Smooth muscle cell (in vitro differentiated cells): ENCODE results near the gene WDPCP. TPM values are rescaled to one million over a fixed set of nuclear protein-coding genes. Genes with fewer than 3 reads are reported as not detected.

Experiments
- DNase-seq: peaks from one replicate; lab custom pipeline; 2025; ENCODE audit not compliant: unreplicated experiment; lab: John Stamatoyannopoulos, UW
- H2AFZ ChIP-seq: fragments of 200-600 bp; sonication (generic); 2 replicates; pipeline ENCODE4 v1.6.0; 2016; ENCODE audit warnings: antibody characterized with exemption, low read depth, mild to moderate bottlenecking
- H3F3A ChIP-seq: fragments of 200-600 bp; sonication (generic); 2 replicates; pipeline ENCODE4 v1.6.0; 2017; ENCODE audit warnings: antibody characterized with exemption, low read depth
- H3K27ac ChIP-seq: fragments of 200-600 bp; sonication (generic); 2 replicates; pipeline ENCODE4 v1.5.1; 2016; ENCODE audit warnings: low read depth, mild to moderate bottlenecking
- H3K27me3 ChIP-seq: fragments of 200-600 bp; sonication (generic); 2 replicates; pipeline ENCODE4 v1.6.1; 2016; ENCODE audit warnings: low read depth, mild to moderate bottlenecking
- H3K36me3 ChIP-seq: fragments of 200-600 bp; sonication (generic); 2 replicates; pipeline ENCODE4 v1.5.1; 2016; ENCODE audit warnings: low read depth
- H3K4me1 ChIP-seq: fragments of 200-600 bp; sonication (generic); 2 replicates; pipeline ENCODE4 v1.5.1; 2016; ENCODE audit warnings: low read depth
- H3K4me2 ChIP-seq: fragments of 200-600 bp; sonication (generic); 2 replicates; pipeline ENCODE4 v1.6.0; 2016; ENCODE audit warnings: mild to moderate bottlenecking
- H3K4me3 ChIP-seq: fragments of 200-600 bp; sonication (generic); 2 replicates; pipeline ENCODE4 v1.5.1; 2016; ENCODE audit warnings: mild to moderate bottlenecking
- H3K79me2 ChIP-seq: fragments of 200-600 bp; sonication (generic); 2 replicates; pipeline ENCODE4 v1.6.0; 2016; ENCODE audit warnings: low read depth, mild to moderate bottlenecking
- H3K9ac ChIP-seq: fragments of 200-600 bp; sonication (generic); 2 replicates; pipeline ENCODE4 v1.6.0; 2016; ENCODE audit warnings: low read depth
- H3K9me3 ChIP-seq: fragments of 200-600 bp; sonication (generic); replicated peaks from 2 replicates; pipeline ENCODE4 v1.5.1; 2016; ENCODE audit warnings: low read depth
- H4K20me1 ChIP-seq: fragments of 200-600 bp; sonication (generic); 2 replicates; pipeline ENCODE4 v1.6.0; 2016; ENCODE audit warnings: low read depth
- WGBS: methylation state at CpG from one replicate; pipeline ENCODE4 v1.1.7; 2016; ENCODE audit warnings: low lambda C conversion rate; 5-methylcytosine and 5-hydroxymethylcytosine counted together
- polyA plus RNA-seq: library from polyadenylated mRNA; unstranded; fragments of >200 nt; fragmentation: Nextera tagmentation; extraction: Ambion mirVana; gene quantifications from 2 replicates; pipeline ENCODE4 v1.2.1, GENCODE V29; 2016
- total RNA-seq: library from RNA; depleted of rRNA; stranded (reverse); fragments of >200 nt; gene quantifications from 2 replicates; pipeline ENCODE4 v1.2.3, GENCODE V29; 2014
- TF ChIP-seq, protein P1 (sequence below): fragments of 200-600 bp; sonication (generic); IDR thresholded peaks from 2 replicates; pipeline ENCODE4 v1.5.1; 2017; ENCODE audit warnings: borderline replicate concordance, mild to moderate bottlenecking, antibody characterized with exemption; ENCODE audit not compliant: insufficient read depth, poor library complexity, severe bottlenecking

Gene WDPCP
- total and polyA plus RNA-seq, 2 experiments from 2014 or later, result 7.5 to 8.1 TPM

DNA sequence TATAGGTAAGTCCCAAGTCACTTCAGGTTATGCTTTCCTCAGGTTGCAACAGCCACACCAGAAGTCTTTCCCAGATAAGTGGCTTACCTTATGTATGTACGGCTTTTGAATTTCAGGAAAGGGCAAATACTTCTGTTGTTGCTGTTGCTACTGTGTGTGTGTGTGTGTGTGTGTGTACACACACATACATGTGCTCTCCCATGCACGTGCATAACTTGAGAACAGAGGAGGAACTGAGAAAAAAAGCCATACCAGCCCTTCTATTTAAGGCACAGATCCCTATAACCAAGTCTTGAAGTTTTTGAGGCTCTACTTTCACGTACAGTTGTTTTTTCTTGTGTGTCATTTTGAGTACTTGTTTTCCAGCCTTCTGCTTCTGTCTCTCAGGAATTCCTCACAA, 62.4 kb downstream of the WDPCP start:
- no peaks in the 10 kb centered on the region for H3K27me3 ChIP-seq
- no peak overlapping the region for H3K9ac ChIP-seq
- H4K20me1 ChIP-seq, result no peaks in the 10 kb centered on the region
- 95% methylated on average over 3 of the region's 3 CpGs for WGBS
- peaks cover 3% of the 10 kb centered on the region for H3K9me3 ChIP-seq
- H3K4me1 ChIP-seq, result no peaks in the 10 kb centered on the region
- H3K79me2 ChIP-seq, result no peaks in the 10 kb centered on the region
- DNase-seq, result no peak
- H2AFZ ChIP-seq, result no peak overlapping the region
- no peak overlapping the region for H3K4me2 ChIP-seq
- no peak overlapping the region for H3K4me3 ChIP-seq
- no peak overlapping the region for H3K27ac ChIP-seq
- no peaks in the 10 kb centered on the region for H3F3A ChIP-seq
- H3K36me3 ChIP-seq, result no peaks in the 10 kb centered on the region
- TF ChIP-seq, protein P1, sequence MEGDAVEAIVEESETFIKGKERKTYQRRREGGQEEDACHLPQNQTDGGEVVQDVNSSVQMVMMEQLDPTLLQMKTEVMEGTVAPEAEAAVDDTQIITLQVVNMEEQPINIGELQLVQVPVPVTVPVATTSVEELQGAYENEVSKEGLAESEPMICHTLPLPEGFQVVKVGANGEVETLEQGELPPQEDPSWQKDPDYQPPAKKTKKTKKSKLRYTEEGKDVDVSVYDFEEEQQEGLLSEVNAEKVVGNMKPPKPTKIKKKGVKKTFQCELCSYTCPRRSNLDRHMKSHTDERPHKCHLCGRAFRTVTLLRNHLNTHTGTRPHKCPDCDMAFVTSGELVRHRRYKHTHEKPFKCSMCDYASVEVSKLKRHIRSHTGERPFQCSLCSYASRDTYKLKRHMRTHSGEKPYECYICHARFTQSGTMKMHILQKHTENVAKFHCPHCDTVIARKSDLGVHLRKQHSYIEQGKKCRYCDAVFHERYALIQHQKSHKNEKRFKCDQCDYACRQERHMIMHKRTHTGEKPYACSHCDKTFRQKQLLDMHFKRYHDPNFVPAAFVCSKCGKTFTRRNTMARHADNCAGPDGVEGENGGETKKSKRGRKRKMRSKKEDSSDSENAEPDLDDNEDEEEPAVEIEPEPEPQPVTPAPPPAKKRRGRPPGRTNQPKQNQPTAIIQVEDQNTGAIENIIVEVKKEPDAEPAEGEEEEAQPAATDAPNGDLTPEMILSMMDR, result no peak

DNA sequence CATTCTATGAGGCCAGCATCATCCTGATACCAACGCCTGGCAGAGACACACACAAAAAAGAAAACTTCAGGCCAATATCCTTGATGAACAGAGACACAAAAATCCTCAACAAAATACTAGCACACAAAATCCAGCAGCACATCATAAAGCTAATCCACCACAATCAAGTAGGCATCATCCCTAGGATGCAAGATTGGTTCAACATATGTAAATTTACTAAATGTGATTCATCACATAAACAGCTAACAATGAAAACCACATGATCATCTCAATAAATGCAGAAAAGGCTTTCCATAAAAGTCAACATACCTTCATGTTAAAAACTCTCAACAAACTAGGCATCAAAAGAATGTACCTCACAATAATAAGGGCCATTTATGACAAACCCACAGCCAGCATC, 65.3 kb downstream of the WDPCP start:
- TF ChIP-seq, protein P1, result no peak
- WGBS, result 94% methylated on average over 1 of the region's 1 CpG

DNA sequence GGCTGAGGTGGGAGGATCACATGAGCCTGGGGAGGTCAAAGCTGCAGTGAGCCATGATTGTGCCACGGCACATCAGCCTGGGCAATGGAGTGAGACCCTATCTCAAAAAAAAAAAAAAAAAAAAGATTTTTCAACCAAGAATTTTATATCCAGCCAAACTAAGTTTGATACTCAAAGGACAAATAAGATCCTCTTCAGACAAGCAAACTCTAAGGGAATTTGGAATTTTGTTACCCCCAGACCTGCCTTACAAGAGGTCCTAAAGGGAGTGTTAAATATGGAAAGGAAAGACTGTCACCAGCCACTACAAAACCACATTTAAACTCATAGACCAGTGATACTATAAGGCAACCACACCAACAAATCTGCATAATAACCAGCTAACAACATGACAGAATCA, 67.5 kb downstream of the WDPCP start:
- H3K79me2 ChIP-seq, result peaks cover 7% of the 10 kb centered on the region
- no peaks in the 10 kb centered on the region for H3F3A ChIP-seq
- H3K4me1 ChIP-seq, result no peaks in the 10 kb centered on the region
- no peak overlapping the region for H3K9ac ChIP-seq
- no peak overlapping the region for H3K4me3 ChIP-seq
- H3K4me2 ChIP-seq, result no peak overlapping the region
- TF ChIP-seq, protein P1, result no peak
- peaks cover 3% of the 10 kb centered on the region for H3K9me3 ChIP-seq
- H4K20me1 ChIP-seq, result no peaks in the 10 kb centered on the region
- no peak overlapping the region for H2AFZ ChIP-seq
- H3K36me3 ChIP-seq, result no peaks in the 10 kb centered on the region
- WGBS, result 82% methylated on average over 1 of the region's 1 CpG
- no peak overlapping the region for H3K27ac ChIP-seq
- no peak for DNase-seq
- no peaks in the 10 kb centered on the region for H3K27me3 ChIP-seq

More for the DNA sequence above, 65.3 kb downstream of the WDPCP start:
- Histone ChIP-seq H3K79me2 (peaks cover 7% of the 10 kb centered on the region), H3K9ac (no peak overlapping the region), H3K4me1 (no peaks in the 10 kb centered on the region), H3K4me2 (no peak overlapping the region), H2AFZ (no peak overlapping the region), H4K20me1 (no peaks in the 10 kb centered on the region), H3K27me3 (no peaks in the 10 kb centered on the region), H3F3A (no peaks in the 10 kb centered on the region), H3K27ac (no peak overlapping the region), H3K36me3 (no peaks in the 10 kb centered on the region), H3K9me3 (peaks cover 3% of the 10 kb centered on the region), H3K4me3 (no peak overlapping the region)
- DNase-seq, result no peak

DNA sequence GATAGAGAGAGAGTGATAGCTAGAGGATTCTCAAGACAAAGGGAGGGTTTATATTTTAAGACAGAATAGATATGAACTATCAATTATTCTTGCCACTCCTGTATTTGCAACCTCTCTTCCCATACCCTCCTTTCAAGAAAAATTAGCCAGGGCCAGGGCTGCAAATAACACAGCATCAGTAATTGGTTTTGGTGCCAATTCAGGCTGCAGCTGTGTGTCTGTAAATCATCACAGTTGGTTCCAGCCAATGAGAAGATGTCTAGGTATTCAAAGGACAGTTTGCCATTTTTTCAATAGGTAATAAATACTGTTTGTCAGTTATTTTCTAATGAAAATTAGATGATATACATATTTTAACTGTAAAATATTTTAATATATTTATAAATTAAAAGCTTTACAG, 73.5 kb downstream of the WDPCP start:
- Histone ChIP-seq H3K9ac (no peak overlapping the region), H2AFZ (no peak overlapping the region), H3F3A (no peaks in the 10 kb centered on the region), H3K36me3 (no peaks in the 10 kb centered on the region), H3K27me3 (no peaks in the 10 kb centered on the region), H3K4me3 (no peak overlapping the region), H3K4me1 (no peaks in the 10 kb centered on the region), H3K4me2 (no peak overlapping the region), H3K9me3 (no peaks in the 10 kb centered on the region), H3K27ac (no peak overlapping the region), H4K20me1 (no peaks in the 10 kb centered on the region), H3K79me2 (peaks cover 9% of the 10 kb centered on the region)
- DNase-seq, result no peak
- TF ChIP-seq, protein P1, result no peak
